Loucy (cell line): ENCODE measurements around the gene JAZF1.

Experiments
- CTCF ChIP-seq: fragments of 200-600 bp; sonication (generic); conservative IDR thresholded peaks from 2 replicates; pipeline ENCODE4 v1.5.1; 2014; ENCODE audit warnings: mild to moderate bottlenecking, antibody characterized with exemption, low read length
- EZH2phosphoT487 ChIP-seq: fragments of 200-600 bp; IDR thresholded peaks from 2 replicates; pipeline ENCODE4 v1.6.1; 2018; ENCODE audit warnings: antibody characterized with exemption, mild to moderate bottlenecking, moderate library complexity, borderline replicate concordance

GRCh38 chr7:27846388-27846787 is 334.2 kb downstream of the JAZF1 start:
- TF ChIP-seq CTCF (no peak), EZH2phosphoT487 (no peak)
